Superior temporal gyrus (tissue), 1 donor: ENCODE measurements around the gene TUBGCP3.
"Not testable (repeated sequence)": the region's sequence is repeated elsewhere in the genome, so short reads cannot be mapped to it uniquely, and the experiment has no call there.

ENCODE experiments used
- DNase-seq: peaks from one replicate; pipeline ENCODE4 v3.0.0-alpha.2; 2016; ENCODE audit errors: extremely low spot score

Gene TUBGCP3

GRCh38 chr13:112530861-112531260, 57.1 kb downstream of the TUBGCP3 start:
- DNase-seq = no peak

GRCh38 chr13:112529216-112529615, 58.7 kb downstream of the TUBGCP3 start:
- DNase-seq = no peak

DNA sequence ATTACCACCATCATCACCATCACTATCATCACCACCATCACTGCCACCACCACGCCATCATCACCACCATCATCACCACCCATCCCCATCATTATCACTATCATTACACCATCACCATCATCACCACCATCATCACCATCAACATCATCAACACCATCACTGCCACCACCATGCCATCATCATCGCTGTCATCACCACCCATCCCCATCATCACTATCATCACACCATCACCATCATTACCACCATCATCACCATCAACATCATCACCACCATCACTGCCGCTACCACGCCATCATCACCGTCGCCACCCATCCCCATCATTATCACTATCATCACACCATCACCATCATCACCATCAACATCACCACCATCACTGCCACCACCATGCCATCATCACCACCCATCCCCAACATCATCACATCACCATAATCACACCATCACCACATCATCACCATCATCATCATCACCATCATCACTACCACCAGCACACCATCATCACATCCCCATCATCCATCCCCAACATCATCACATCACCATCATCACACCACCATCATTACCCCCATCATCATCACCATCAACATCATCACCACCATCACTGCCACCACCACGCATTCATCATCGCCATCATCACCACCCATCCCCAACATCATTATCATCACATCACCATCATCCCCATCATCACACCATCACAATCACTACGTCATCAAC, 61.7 kb downstream of the TUBGCP3 start:
- DNase-seq = no peak

- DNase-seq = no peak
Measured at GRCh38 chr13:112525356-112525945, 62.5 kb downstream of the TUBGCP3 start.

- no peak for DNase-seq
Measured at GRCh38 chr13:112522578-112522977, 65.4 kb downstream of the TUBGCP3 start.

GRCh38 chr13:112521073-112521685, 66.8 kb downstream of the TUBGCP3 start:
- no peak for DNase-seq

DNA sequence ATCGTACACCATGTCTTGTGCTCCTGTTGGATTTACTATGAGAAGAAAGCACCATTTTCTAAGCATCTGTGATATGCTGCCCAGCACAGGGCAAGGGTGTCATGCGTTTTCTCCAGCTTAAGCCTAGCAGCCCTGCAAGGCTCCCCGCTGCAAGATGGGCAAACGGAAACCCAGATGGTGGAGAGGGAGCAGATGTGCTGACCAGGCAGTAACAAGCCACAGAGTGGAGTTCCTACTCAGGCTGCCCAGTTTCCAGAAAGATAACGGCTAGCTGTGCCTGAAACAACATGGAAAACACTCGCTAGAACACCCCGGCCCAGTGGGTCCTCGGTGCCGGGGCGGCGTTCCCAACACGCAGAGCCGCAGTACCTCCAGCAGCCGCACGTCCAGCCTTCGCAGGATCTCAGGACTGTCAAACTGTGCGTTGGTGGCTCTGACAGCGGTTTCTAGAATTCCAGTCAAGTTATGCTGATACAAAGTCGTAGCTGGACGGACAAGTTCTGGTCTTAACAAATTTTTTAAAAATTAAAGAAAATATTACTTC, 68.4 kb downstream of the TUBGCP3 start:
- DNase-seq = no peak

DNA sequence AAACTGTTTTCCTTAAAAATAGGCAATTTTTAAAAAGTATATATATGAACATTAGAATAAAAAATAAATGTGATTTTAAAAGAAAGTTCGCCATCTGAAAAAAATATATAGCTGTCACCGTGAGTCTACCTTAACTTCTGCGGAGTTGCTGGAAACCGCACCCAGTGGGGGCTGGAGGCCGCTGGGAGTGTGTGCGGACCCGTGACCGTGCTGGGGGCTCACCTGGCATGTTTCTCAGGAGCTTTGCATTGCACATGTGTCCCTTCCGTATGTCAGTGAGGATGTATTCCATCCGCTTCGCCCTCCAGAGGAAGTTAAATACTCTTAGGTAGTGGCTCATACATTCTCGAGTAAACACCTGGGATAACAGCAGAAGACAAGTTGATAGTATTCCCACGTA, 71.7 kb downstream of the TUBGCP3 start:
- no peak for DNase-seq

- DNase-seq = no peak
Measured at GRCh38 chr13:112513761-112514160, 74.2 kb downstream of the TUBGCP3 start.

GRCh38 chr13:112510987-112511685, 76.8 kb downstream of the TUBGCP3 start:
- no peak for DNase-seq

DNA sequence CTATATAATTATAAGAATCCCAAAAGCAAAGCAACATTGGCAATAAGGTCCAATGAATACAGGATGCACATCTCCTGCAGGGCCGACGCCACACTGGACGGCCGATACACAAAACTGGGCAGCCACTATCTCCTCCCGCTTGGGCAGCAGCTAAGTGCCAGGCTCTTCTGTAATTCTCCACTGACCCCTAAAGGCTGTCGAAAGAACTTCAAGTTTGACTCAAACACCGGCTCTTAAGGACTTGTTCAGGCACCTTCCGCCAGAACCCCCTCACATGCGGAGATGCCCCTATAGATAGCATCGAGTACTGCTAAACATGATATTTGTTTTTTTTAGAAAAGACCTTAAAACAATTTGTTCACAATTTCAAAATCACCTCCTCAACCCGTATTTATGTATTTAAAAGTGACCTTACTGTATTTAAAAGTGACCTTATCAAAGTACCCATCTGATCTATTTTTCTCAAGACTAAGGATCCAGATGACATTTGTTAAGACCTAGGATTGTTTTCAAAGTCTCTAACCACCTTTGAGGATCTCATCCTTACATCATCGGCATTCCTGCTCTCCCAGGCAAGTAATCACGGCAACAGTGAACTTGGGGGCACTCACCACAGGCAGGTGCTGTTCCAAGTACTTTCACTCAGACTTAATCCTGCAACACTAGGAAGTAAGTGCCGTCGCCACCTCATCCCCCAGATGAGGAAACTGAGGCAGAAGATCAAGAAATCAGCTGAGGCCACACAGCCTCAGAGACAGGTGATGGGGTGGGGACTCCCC, 77.8 kb downstream of the TUBGCP3 start:
- peak; percentile 81 for DNase-seq

- no peak for DNase-seq
Measured at GRCh38 chr13:112509190-112509589, 78.8 kb downstream of the TUBGCP3 start.

GRCh38 chr13:112506046-112506445, 81.9 kb downstream of the TUBGCP3 start:
- no peak for DNase-seq

GRCh38 chr13:112496166-112496565, 91.8 kb downstream of the TUBGCP3 start:
- no peak for DNase-seq

- DNase-seq = no peak
Measured at GRCh38 chr13:112495465-112495864, 92.5 kb downstream of the TUBGCP3 start.

DNA sequence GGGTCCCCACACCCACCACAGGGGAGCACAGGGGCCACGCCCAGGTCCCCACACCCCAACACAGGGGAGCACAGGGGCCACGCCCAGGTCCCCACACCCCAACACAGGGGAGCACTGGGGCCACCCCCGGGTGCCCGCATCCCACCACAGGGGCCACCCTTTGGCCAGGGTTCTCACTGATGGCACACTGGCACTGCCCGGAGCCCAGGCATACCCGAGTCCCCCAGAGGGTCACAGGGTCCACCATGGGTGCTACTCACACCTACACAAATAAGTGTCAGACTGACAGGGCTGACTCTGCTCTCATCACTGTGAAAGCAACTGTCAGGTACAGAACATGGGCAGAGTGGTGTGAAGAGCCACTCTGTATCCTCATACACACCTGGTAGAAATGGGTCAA, 98.8 kb downstream of the TUBGCP3 start:
- no peak for DNase-seq

DNA sequence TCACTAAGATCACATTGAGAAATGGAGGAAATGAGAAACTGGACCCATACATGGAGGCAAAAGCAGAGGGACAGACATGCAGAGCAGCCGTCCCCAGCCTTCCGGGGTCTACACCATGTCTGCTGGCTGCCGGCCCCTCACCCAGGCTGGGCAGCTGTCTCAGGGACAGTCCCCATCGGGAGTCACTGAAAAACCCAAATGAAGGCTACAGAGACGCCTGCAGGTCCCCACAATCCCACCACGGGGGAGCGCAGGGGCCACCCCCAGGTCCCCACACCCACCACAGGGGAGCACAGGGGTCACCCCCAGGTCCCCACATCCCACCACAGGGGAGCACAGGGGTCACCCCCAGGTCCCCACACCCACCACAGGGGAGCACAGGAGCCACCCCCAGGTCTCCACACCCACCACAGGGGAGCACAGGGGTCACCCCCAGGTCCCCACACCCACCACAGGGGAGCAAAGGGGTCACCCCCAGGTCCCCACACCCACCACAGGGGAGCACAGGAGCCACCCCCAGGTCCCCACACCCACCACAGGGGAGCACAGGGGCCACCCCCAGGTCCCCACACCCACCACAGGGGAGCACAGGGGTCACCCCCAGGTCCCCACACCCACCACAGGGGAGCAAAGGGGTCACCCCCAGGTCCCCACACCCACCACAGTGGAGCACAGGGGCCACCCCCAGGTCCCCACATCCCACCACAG, 99.5 kb downstream of the TUBGCP3 start:
- DNase-seq = not testable (repeated sequence)

DNA sequence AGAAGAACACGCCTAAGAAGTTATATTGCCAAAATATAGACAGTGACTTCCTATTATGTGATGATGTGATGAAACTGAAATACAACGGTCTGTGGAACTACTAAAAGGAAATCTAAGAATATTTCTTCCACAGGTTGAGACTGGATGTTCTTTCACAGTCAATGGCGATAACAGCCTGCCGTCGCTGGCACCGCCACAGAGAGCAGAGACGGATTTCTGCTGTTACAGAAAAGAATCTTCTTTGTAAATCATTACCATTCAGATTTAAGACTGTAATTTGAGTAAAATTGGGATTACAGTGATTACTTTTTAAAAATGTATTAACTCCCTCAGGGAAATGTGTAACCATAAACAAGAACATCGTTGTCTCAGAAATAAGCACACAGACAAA, 100.8 kb downstream of the TUBGCP3 start:
- DNase-seq = peak; percentile 28

GRCh38 chr13:112486386-112487126, 101.4 kb downstream of the TUBGCP3 start:
- DNase-seq = peak; percentile 50

DNA sequence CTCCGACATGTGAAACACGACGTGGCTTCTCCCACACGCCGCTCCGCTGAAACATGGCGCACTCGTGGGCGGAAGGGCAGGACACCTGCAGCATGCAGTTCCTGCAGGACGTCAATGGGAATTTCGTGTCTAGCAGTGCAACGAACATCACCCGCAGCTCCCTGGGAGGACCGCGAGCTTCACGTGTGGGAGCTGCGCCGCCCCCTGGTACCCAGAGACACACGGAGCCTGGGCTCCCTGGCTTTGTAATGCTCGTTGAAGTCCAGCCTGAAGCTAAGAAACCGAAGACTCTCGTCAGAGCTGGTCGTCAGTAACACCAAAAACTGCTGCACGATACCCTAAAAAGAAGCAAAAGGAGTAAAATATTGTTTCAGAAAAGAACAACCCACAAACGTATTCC, 102.1 kb downstream of the TUBGCP3 start:
- not testable (repeated sequence) for DNase-seq
